Measurements from ENCODE around the gene MNX1.

- TF ChIP-seq CTCF (IDR thresholded peaks at IDR 0.05 in 2 of 3, conservative IDR thresholded peaks at IDR 0.05 in 1 of 3; ENCODE audit: control insufficient read depth in 2 of 3, extremely low read depth in 1 of 3, insufficient read depth in 1 of 3, low read depth in 3 of 3, low read length in 3 of 3) (no peak), MTA2 (IDR thresholded peaks at IDR 0.05; ENCODE audit: low read depth) (no peak), E2F4 (IDR thresholded peaks at IDR 0.05; ENCODE audit: low read depth, low read length) (no peak), MAX (IDR thresholded peaks at IDR 0.05; ENCODE audit: low read depth, low read length) (no peak), JUND (IDR thresholded peaks at IDR 0.05; ENCODE audit: low read depth, low read length) (no peak), EZH2 (IDR thresholded peaks at IDR 0.05; ENCODE audit: borderline replicate concordance, control insufficient read depth, low read depth, low read length) (no peak), ASH2L (IDR thresholded peaks at IDR 0.05; ENCODE audit: borderline replicate concordance, low read depth) (no peak), RELA (IDR thresholded peaks at IDR 0.05; ENCODE audit: borderline replicate concordance, partially characterized antibody) (no peak), HDAC6 (IDR thresholded peaks at IDR 0.05; ENCODE audit: unreplicated experiment) (no peak), EP300 (IDR thresholded peaks at IDR 0.05; ENCODE audit: borderline replicate concordance in 1 of 2, control insufficient read depth in 1 of 2, low read depth in 2 of 2, low read length in 2 of 2) (no peak), ZNF592 (IDR thresholded peaks at IDR 0.05) (no peak), KDM1A (IDR thresholded peaks at IDR 0.05; ENCODE audit: borderline replicate concordance) (no peak)
Observed at GRCh38 chr7:157056957-157057902, 46.8 kb upstream of the MNX1 start.
